Measurements from ENCODE around the gene SRPK3. TPM values are rescaled to one million over a fixed set of nuclear protein-coding genes. Genes with fewer than 3 reads are reported as not detected.

The SRPK3 gene
- total RNA-seq, 1 donor from 2014 or later = not detected

GRCh38 chrX:153793291-153793690 lies 12.4 kb downstream of the SRPK3 start:
- H3K27me3 Mint-ChIP-seq = no peaks in the 10 kb centered on the region
- H3K36me3 Mint-ChIP-seq = no peaks in the 10 kb centered on the region
- H3K27ac Mint-ChIP-seq = peak overlapping the region; percentile 72
- TF ChIP-seq, protein P1, sequence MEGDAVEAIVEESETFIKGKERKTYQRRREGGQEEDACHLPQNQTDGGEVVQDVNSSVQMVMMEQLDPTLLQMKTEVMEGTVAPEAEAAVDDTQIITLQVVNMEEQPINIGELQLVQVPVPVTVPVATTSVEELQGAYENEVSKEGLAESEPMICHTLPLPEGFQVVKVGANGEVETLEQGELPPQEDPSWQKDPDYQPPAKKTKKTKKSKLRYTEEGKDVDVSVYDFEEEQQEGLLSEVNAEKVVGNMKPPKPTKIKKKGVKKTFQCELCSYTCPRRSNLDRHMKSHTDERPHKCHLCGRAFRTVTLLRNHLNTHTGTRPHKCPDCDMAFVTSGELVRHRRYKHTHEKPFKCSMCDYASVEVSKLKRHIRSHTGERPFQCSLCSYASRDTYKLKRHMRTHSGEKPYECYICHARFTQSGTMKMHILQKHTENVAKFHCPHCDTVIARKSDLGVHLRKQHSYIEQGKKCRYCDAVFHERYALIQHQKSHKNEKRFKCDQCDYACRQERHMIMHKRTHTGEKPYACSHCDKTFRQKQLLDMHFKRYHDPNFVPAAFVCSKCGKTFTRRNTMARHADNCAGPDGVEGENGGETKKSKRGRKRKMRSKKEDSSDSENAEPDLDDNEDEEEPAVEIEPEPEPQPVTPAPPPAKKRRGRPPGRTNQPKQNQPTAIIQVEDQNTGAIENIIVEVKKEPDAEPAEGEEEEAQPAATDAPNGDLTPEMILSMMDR (conservative IDR thresholded peaks at IDR 0.05) = no peak
- no peaks in the 10 kb centered on the region for H3K9me3 Mint-ChIP-seq
- peak overlapping the region; percentile 91 for H3K4me3 Mint-ChIP-seq
- peaks cover 8% of the 10 kb centered on the region for H3K4me1 Mint-ChIP-seq (ENCODE audit: unreplicated experiment)
- no peak for DNase-seq (ENCODE audit: extremely low spot score, unreplicated experiment)

GRCh38 chrX:153794018-153794896 lies 13.4 kb downstream of the SRPK3 start, which contains the start of the genes IDH3G and SSR4:
TSS of gene IDH3G (minus strand) at chrX:153794375. CDS start at chrX:153794326, 49 bp downstream.
TSS of gene SSR4 (plus strand) at chrX:153794668. CDS start at chrX:153794688, 20 bp downstream.
- no peaks in the 10 kb centered on the region for H3K36me3 Mint-ChIP-seq
- TF ChIP-seq, protein P1 (conservative IDR thresholded peaks at IDR 0.05) = no peak
- peak within 1 kb of the TSS; percentile 90 for H3K27ac Mint-ChIP-seq
- peak within 1 kb of the TSS; percentile 91 for H3K4me3 Mint-ChIP-seq
- no peaks in the 10 kb centered on the region for H3K27me3 Mint-ChIP-seq
- H3K9me3 Mint-ChIP-seq = no peaks in the 10 kb centered on the region
- DNase-seq (ENCODE audit: extremely low spot score, unreplicated experiment) = peak; percentile 95
- peaks cover 8% of the 10 kb centered on the region for H3K4me1 Mint-ChIP-seq (ENCODE audit: unreplicated experiment)

DNA sequence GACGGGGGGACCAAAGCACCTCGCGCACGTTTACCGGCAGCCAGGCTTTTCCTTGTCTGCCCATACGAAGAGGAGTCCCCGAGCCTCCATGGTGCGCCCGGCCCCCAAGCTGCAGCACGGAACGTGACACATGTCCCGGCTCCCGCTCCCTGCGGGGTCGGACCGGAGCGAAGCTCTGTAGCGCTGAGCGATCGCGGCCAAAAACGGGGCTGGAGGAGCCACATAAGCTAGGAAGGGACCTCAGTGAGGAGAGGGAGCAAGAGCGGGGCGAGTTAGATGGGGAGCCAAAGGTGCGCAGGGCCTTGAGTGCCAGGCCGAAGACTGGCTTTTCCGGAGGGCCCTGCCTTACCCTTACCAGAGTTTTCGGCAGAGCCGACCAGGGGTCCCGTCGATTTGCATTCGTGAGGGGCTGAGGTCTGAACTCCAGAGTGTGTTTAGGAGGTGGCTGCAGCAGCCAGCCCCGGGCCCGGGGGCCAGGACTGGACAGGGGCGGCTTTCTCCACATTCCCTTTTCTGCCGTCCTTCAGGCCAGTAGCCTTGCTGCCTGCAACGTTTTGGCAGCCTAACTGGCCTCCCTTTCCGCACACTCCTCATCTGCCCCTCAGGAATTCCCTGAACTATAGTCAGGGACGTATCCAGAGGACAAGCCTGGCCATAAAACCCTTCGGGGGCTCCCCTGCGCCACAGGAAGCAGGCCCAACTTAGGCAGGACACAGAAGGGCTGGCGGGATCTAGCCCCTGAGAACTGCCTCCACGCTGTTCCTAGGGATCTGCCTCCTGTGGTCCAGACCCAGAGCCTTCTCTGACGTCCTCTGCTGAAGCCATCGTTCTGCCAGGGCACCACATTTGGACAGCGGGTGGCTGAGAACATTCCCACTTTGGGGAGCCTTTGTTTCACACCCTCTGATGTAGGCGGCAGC lies 14.3 kb downstream of the SRPK3 start:
- no peak for DNase-seq (ENCODE audit: extremely low spot score, unreplicated experiment)
- Mint-ChIP-seq H3K36me3 (no peaks in the 10 kb centered on the region), H3K9me3 (no peaks in the 10 kb centered on the region), H3K4me1 (ENCODE audit: unreplicated experiment) (peaks cover 8% of the 10 kb centered on the region), H3K27ac (no peak overlapping the region), H3K4me3 (peak overlapping the region; percentile 91), H3K27me3 (no peaks in the 10 kb centered on the region)
- TF ChIP-seq, protein P1 (conservative IDR thresholded peaks at IDR 0.05) = no peak

GRCh38 chrX:153797415-153798015 lies 16.7 kb downstream of the SRPK3 start:
- no peak overlapping the region for H3K4me3 Mint-ChIP-seq

More at GRCh38 chrX:153797415-153798015, 16.7 kb downstream of the SRPK3 start:
- Mint-ChIP-seq H3K4me1 (ENCODE audit: unreplicated experiment) (peaks cover 8% of the 10 kb centered on the region), H3K36me3 (no peaks in the 10 kb centered on the region), H3K27ac (no peak overlapping the region), H3K27me3 (no peaks in the 10 kb centered on the region), H3K9me3 (no peaks in the 10 kb centered on the region)
- TF ChIP-seq, protein P1 (conservative IDR thresholded peaks at IDR 0.05) = no peak
- no peak for DNase-seq (ENCODE audit: extremely low spot score, unreplicated experiment)
